MCF 10A (cell line): ENCODE measurements around the gene ST6GAL1. TPM values are rescaled to one million over a fixed set of nuclear protein-coding genes. Genes with fewer than 3 reads are reported as not detected.
"Not testable (repeated sequence)": the region's sequence is repeated elsewhere in the genome, so short reads cannot be mapped to it uniquely, and the experiment has no call there.

ENCODE experiments used
- BruUV-seq: library from RNA; stranded (reverse); fragments of 400-500 nt; replicated peaks from 2 replicates; lab custom pipeline; 2021; lab: Mats Ljungman, UMichigan
- CTCF ChIA-PET: fragments of 300-600 bp; sonication (Branson Sonifier 250); formaldehyde crosslinking; extraction: SDS; loops from one replicate; lab custom pipeline; 2021; ENCODE audit warnings: antibody characterized with exemption, inconsistent platforms; lab: Yijun Ruan, JAX
- POLR2A ChIA-PET: fragments of 300-600, 350-650 bp; sonication (Branson Sonifier 250); formaldehyde crosslinking; extraction: SDS; loops from one replicate; lab custom pipeline; 2020; ENCODE audit warnings: antibody characterized with exemption, inconsistent platforms; lab: Yijun Ruan, JAX
- DNase-seq: peaks from one replicate; pipeline ENCODE4 v3.0.0-alpha.2; 2018; ENCODE audit not compliant: unreplicated experiment
- H3K27ac Mint-ChIP-seq: one replicate; pipeline ENCODE4 v1.8.0; 2022; ENCODE audit warnings: mild to moderate bottlenecking, low read depth, mixed read lengths; ENCODE audit not compliant: unreplicated experiment
- H3K27me3 Mint-ChIP-seq: one replicate; pipeline ENCODE4 v1.8.0; 2022; ENCODE audit warnings: mixed read lengths; ENCODE audit not compliant: insufficient read depth, unreplicated experiment
- H3K36me3 Mint-ChIP-seq: one replicate; pipeline ENCODE4 v1.8.0; 2022; ENCODE audit warnings: mild to moderate bottlenecking, moderate library complexity, mixed read lengths; ENCODE audit not compliant: insufficient read depth, unreplicated experiment
- H3K4me1 Mint-ChIP-seq: one replicate; pipeline ENCODE4 v1.8.0; 2022; ENCODE audit warnings: mixed read lengths; ENCODE audit not compliant: insufficient read depth, unreplicated experiment
- H3K4me3 Mint-ChIP-seq: one replicate; pipeline ENCODE4 v1.8.0; 2022; ENCODE audit warnings: mild to moderate bottlenecking, moderate library complexity, mixed read lengths; ENCODE audit not compliant: unreplicated experiment
- H3K9me3 Mint-ChIP-seq: one replicate; pipeline ENCODE4 v1.8.0; 2022; ENCODE audit warnings: mixed read lengths; ENCODE audit not compliant: unreplicated experiment
- CTCF ChIP-seq: fragments of 200-600 bp; IDR thresholded peaks from one replicate; pipeline ENCODE4 v1.8.0; 2022; ENCODE audit warnings: antibody characterized with exemption, mild to moderate bottlenecking; ENCODE audit not compliant: unreplicated experiment
- intact Hi-C: fragments of 100-400 bp; cut with micrococcal nuclease; formaldehyde crosslinking; loops from 2 replicates; pipeline ENCODE4 v1.14.1; 2022
- total RNA-seq: library from RNA; stranded (reverse); gene quantifications from 2 replicates; pipeline ENCODE4 v1.2.3, GENCODE V29; 2022

The ST6GAL1 gene
- total RNA-seq, 1 experiment from 2014 or later: 18.8 TPM

DNA sequence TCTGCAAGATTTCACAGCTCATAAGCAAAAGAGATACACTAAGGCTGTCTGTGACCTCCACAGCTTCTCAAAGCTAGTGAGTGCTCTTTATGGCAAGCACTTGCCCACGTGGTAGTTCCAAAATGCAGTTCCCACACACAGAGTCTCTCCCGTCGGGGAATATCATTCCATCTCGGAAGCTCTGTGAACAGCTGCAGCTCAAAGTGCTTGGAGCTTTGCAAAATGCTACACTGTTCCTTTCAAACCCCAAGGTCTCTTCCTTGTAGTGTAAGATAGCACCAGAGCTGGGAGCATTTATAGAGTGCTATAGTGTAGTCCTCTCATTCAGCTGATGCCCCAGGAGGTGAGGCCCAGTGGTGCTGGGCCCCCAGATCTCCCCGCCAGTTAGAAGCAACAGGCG lies 36.1 kb downstream of the ST6GAL1 start:
- H3K27ac Mint-ChIP-seq: no peak overlapping the region
- POLR2A ChIA-PET: no interaction called here

DNA sequence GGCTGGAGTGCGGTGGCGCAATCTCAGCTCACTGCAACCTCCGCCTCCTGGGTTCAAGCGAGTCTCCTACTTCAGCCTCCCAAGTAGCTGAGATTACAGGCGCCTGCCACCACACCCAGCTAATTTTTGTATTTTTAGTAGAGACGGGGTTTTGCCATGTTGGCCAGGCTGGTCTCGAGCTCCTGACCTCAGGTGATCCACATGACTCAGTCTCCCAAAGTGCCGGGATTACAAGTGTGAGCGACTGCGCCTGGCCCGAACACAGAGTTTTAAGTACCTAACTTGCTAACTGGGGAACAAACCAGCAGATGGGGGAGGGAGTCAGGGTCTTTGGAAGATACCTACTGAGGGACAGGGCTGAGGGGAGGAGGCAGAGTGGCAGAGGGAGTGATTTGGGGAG lies 36.9 kb downstream of the ST6GAL1 start:
- peaks cover 14% of the 10 kb centered on the region for H3K36me3 Mint-ChIP-seq

More for the DNA sequence above, 36.1 kb downstream of the ST6GAL1 start:
- no peaks in the 10 kb centered on the region for H3K27me3 Mint-ChIP-seq
- TF ChIP-seq CTCF: no peak
- CTCF ChIA-PET: interaction anchor here (0.6 to 0.9 kb wide), 4 partner anchors 39 to 1391 kb away, joined by 3 to 6 read pairs (median 4); no protein-coding TSS in a partner anchor
- no peak for DNase-seq
- no peak overlapping the region for H3K4me3 Mint-ChIP-seq
- H3K36me3 Mint-ChIP-seq: peaks cover 6% of the 10 kb centered on the region
- H3K9me3 Mint-ChIP-seq: no peaks in the 10 kb centered on the region
- intact Hi-C loops: no loop called here
- H3K4me1 Mint-ChIP-seq: no peaks in the 10 kb centered on the region
- BruUV-seq: no TSS peak

GRCh38 chr3:186967686-186968085 lies 37.4 kb downstream of the ST6GAL1 start:
- no peak overlapping the region for H3K27ac Mint-ChIP-seq
- H3K4me1 Mint-ChIP-seq: no peaks in the 10 kb centered on the region
- H3K9me3 Mint-ChIP-seq: no peaks in the 10 kb centered on the region
- no TSS peak for BruUV-seq
- peaks cover 18% of the 10 kb centered on the region for H3K36me3 Mint-ChIP-seq
- no peak for DNase-seq
- ChIA-PET CTCF (interaction anchor here (0.9 kb wide), 1 partner anchor 9 kb away, joined by 3 read pairs; no protein-coding TSS in a partner anchor), POLR2A (no interaction called here)
- H3K27me3 Mint-ChIP-seq: no peaks in the 10 kb centered on the region
- intact Hi-C loops: no loop called here
- no peak for TF ChIP-seq CTCF
- no peak overlapping the region for H3K4me3 Mint-ChIP-seq

More for the DNA sequence above, 36.9 kb downstream of the ST6GAL1 start:
- H3K27me3 Mint-ChIP-seq, intact Hi-C loops, POLR2A ChIA-PET, DNase-seq, BruUV-seq, H3K4me3 Mint-ChIP-seq, H3K9me3 Mint-ChIP-seq, H3K27ac Mint-ChIP-seq, H3K4me1 Mint-ChIP-seq: not testable (repeated sequence)
- CTCF ChIA-PET: interaction anchor here (0.6 to 0.9 kb wide), 2 partner anchors 9 to 1392 kb away, joined by 3 read pairs; no protein-coding TSS in a partner anchor

GRCh38 chr3:186969607-186970006 lies 39.3 kb downstream of the ST6GAL1 start:
- Mint-ChIP-seq H3K4me1 (no peaks in the 10 kb centered on the region), H3K27ac (no peak overlapping the region), H3K36me3 (peaks cover 19% of the 10 kb centered on the region), H3K27me3 (no peaks in the 10 kb centered on the region), H3K4me3 (no peak overlapping the region), H3K9me3 (no peaks in the 10 kb centered on the region)
- intact Hi-C loops: no loop called here
- no peak for TF ChIP-seq CTCF
- no peak for DNase-seq
- BruUV-seq: no TSS peak
- ChIA-PET CTCF (interaction anchor here (0.6 kb wide), 1 partner anchor 131 kb away, joined by 3 read pairs; no protein-coding TSS in a partner anchor), POLR2A (interaction anchor here (0.6 kb wide), 1 partner anchor 16 kb away, joined by 4 read pairs; no protein-coding TSS in a partner anchor)

DNA sequence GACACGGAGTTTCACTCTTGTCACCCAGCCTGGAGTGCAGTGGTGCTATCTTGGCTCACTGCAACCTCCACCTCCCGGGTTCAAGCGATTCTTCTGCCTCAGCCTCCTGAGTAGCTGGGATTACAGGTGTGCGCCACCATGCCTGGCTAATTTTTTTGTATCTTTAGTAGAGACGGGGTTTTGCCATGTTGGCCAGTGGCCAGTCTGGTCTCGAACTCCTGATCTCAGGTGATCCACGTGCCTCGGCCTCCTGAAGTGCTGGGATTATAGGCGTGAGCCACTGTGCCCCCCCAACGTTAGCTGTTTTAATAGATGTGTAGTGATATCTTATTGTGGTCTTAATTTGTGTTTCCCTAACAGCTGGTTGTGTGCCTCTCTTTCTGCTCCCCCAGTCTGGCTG lies 40.8 kb downstream of the ST6GAL1 start:
- intact Hi-C loops, H3K4me3 Mint-ChIP-seq, BruUV-seq, H3K27me3 Mint-ChIP-seq, DNase-seq, H3K27ac Mint-ChIP-seq, H3K4me1 Mint-ChIP-seq, H3K9me3 Mint-ChIP-seq: not testable (repeated sequence)
- ChIA-PET CTCF (interaction anchor here (0.9 kb wide), 1 partner anchor 141 kb away, joined by 3 read pairs; no protein-coding TSS in a partner anchor), POLR2A (interaction anchor here (0.6 kb wide), 1 partner anchor 27 kb away, joined by 4 read pairs; no protein-coding TSS in a partner anchor)
- H3K36me3 Mint-ChIP-seq: peaks cover 19% of the 10 kb centered on the region
